Measurements from ENCODE around the gene NUDT5. TPM values are rescaled to one million over a fixed set of nuclear protein-coding genes. Genes with fewer than 3 reads are reported as not detected.
"Not testable (repeated sequence)": the region's sequence is repeated elsewhere in the genome, so short reads cannot be mapped to it uniquely, and the experiment has no call there.

Gene NUDT5
- total RNA-seq, 2 donors from 2014 or later, result 79.3 to 94.7 TPM

- Mint-ChIP-seq H3K27ac (peak overlapping the region; percentile 56), H3K4me1 (ENCODE audit: low read depth) (peaks cover 19% of the 10 kb centered on the region), H3K9me3 (no peaks in the 10 kb centered on the region), H3K27me3 (ENCODE audit: low read depth) (no peaks in the 10 kb centered on the region), H3K4me3 (no peak overlapping the region), H3K36me3 (ENCODE audit: insufficient read depth in 2 of 2) (peaks cover 4 to 16% of the 10 kb centered on the region in 2 donors)
- ATAC-seq (replicated peaks in 1 of 2) (no peak), DNase-seq (no peak)
Observed at GRCh38 chr10:12179606-12180170, 16.0 kb downstream of the NUDT5 start.

- H3K36me3 Mint-ChIP-seq (ENCODE audit: insufficient read depth in 2 of 2), result peaks cover 8 to 19% of the 10 kb centered on the region in 2 donors
- no peak overlapping the region for H3K27ac Mint-ChIP-seq
- peak in 1 of 2 donors; percentile 30 for ATAC-seq (replicated peaks in 1 of 2)
- H3K9me3 Mint-ChIP-seq, result no peaks in the 10 kb centered on the region
- no peak overlapping the region for H3K4me3 Mint-ChIP-seq
- no peaks in the 10 kb centered on the region for H3K27me3 Mint-ChIP-seq (ENCODE audit: low read depth)
- peaks cover 19% of the 10 kb centered on the region for H3K4me1 Mint-ChIP-seq (ENCODE audit: low read depth)
- DNase-seq, result peak; percentile 17 to 30
Observed at GRCh38 chr10:12177642-12178041, 18.0 kb downstream of the NUDT5 start.

- DNase-seq; H3K27me3 Mint-ChIP-seq (ENCODE audit: low read depth); H3K4me3 Mint-ChIP-seq; H3K9me3 Mint-ChIP-seq; H3K4me1 Mint-ChIP-seq (ENCODE audit: low read depth); ATAC-seq (replicated peaks in 1 of 2): not testable (repeated sequence)
- peak overlapping the region; percentile 43 for H3K27ac Mint-ChIP-seq
- H3K36me3 Mint-ChIP-seq (ENCODE audit: insufficient read depth in 2 of 2), result peaks cover 15 to 28% of the 10 kb centered on the region in 2 donors
Observed at GRCh38 chr10:12171512-12171911, 24.2 kb downstream of the NUDT5 start.

GRCh38 chr10:12165999-12166775 is 29.5 kb downstream of the NUDT5 start:
- Mint-ChIP-seq H3K36me3 (ENCODE audit: insufficient read depth in 2 of 2) (peaks cover 11 to 36% of the 10 kb centered on the region in 2 donors), H3K9me3 (no peaks in the 10 kb centered on the region), H3K4me3 (no peak overlapping the region), H3K4me1 (ENCODE audit: low read depth) (no peaks in the 10 kb centered on the region), H3K27me3 (ENCODE audit: low read depth) (no peaks in the 10 kb centered on the region), H3K27ac (peak overlapping the region; percentile 65)
- no peak for DNase-seq
- ATAC-seq (replicated peaks in 1 of 2), result no peak

GRCh38 chr10:12165036-12165435 is 30.7 kb downstream of the NUDT5 start:
- Mint-ChIP-seq H3K4me3 (no peak overlapping the region), H3K27me3 (ENCODE audit: low read depth) (no peaks in the 10 kb centered on the region), H3K36me3 (ENCODE audit: insufficient read depth in 2 of 2) (peaks cover 6 to 32% of the 10 kb centered on the region in 2 donors), H3K4me1 (ENCODE audit: low read depth) (no peaks in the 10 kb centered on the region), H3K9me3 (no peaks in the 10 kb centered on the region), H3K27ac (peak overlapping the region; percentile 65)
- ATAC-seq (replicated peaks in 1 of 2), result no peak
- no peak for DNase-seq

- Mint-ChIP-seq H3K4me1 (ENCODE audit: low read depth) (no peaks in the 10 kb centered on the region), H3K36me3 (ENCODE audit: insufficient read depth in 2 of 2) (peaks cover 3 to 26% of the 10 kb centered on the region in 2 donors), H3K9me3 (no peaks in the 10 kb centered on the region), H3K4me3 (no peak overlapping the region), H3K27me3 (ENCODE audit: low read depth) (no peaks in the 10 kb centered on the region), H3K27ac (peak overlapping the region; percentile 17)
- no peak for DNase-seq
- no peak for ATAC-seq (replicated peaks in 1 of 2)
Observed at GRCh38 chr10:12164085-12164484, 31.6 kb downstream of the NUDT5 start.

- Mint-ChIP-seq H3K9me3 (no peaks in the 10 kb centered on the region), H3K27me3 (ENCODE audit: low read depth) (no peaks in the 10 kb centered on the region), H3K4me1 (ENCODE audit: low read depth) (no peaks in the 10 kb centered on the region), H3K27ac (peak overlapping the region; percentile 34), H3K4me3 (no peak overlapping the region), H3K36me3 (ENCODE audit: insufficient read depth in 2 of 2) (peaks cover 3 to 25% of the 10 kb centered on the region in 2 donors)
- no peak for ATAC-seq (replicated peaks in 1 of 2)
- no peak for DNase-seq
Observed at GRCh38 chr10:12162927-12163326, 32.8 kb downstream of the NUDT5 start.

- no peak for DNase-seq
- Mint-ChIP-seq H3K36me3 (ENCODE audit: insufficient read depth in 2 of 2) (peaks cover 6 to 27% of the 10 kb centered on the region in 2 donors), H3K27me3 (ENCODE audit: low read depth) (no peaks in the 10 kb centered on the region), H3K27ac (peak overlapping the region; percentile 24), H3K4me3 (no peak overlapping the region), H3K9me3 (no peaks in the 10 kb centered on the region), H3K4me1 (ENCODE audit: low read depth) (no peaks in the 10 kb centered on the region)
- ATAC-seq (replicated peaks in 1 of 2), result peak in 1 of 2 donors; percentile 62
Observed at GRCh38 chr10:12160664-12161063, 35.0 kb downstream of the NUDT5 start.

- H3K27me3 Mint-ChIP-seq (ENCODE audit: low read depth), result no peaks in the 10 kb centered on the region
- no peaks in the 10 kb centered on the region for H3K9me3 Mint-ChIP-seq
- H3K4me1 Mint-ChIP-seq (ENCODE audit: low read depth), result no peaks in the 10 kb centered on the region
- ATAC-seq (replicated peaks in 1 of 2) (no peak), DNase-seq (no peak)
- no peak overlapping the region for H3K27ac Mint-ChIP-seq
- no peak overlapping the region for H3K4me3 Mint-ChIP-seq
- H3K36me3 Mint-ChIP-seq (ENCODE audit: insufficient read depth in 2 of 2), result peaks cover 4 to 12% of the 10 kb centered on the region in 2 donors
Observed at GRCh38 chr10:12158111-12158510, 37.6 kb downstream of the NUDT5 start.

- ATAC-seq (replicated peaks in 1 of 2) (no peak), DNase-seq (no peak)
- no peaks in the 10 kb centered on the region for H3K27me3 Mint-ChIP-seq (ENCODE audit: low read depth)
- H3K27ac Mint-ChIP-seq, result peak overlapping the region; percentile 9
- no peaks in the 10 kb centered on the region for H3K4me1 Mint-ChIP-seq (ENCODE audit: low read depth)
- H3K9me3 Mint-ChIP-seq, result no peaks in the 10 kb centered on the region
- no peak overlapping the region for H3K4me3 Mint-ChIP-seq
- H3K36me3 Mint-ChIP-seq (ENCODE audit: insufficient read depth in 2 of 2), result peaks cover 4 to 7% of the 10 kb centered on the region in 2 donors
Observed at GRCh38 chr10:12156367-12157123, 39.1 kb downstream of the NUDT5 start.

GRCh38 chr10:12154516-12154915 is 41.2 kb downstream of the NUDT5 start:
- no peak overlapping the region for H3K4me3 Mint-ChIP-seq
- H3K27ac Mint-ChIP-seq, result no peak overlapping the region
- no peak for DNase-seq
- H3K9me3 Mint-ChIP-seq, result no peaks in the 10 kb centered on the region
- ATAC-seq (replicated peaks in 1 of 2), result no peak
- H3K36me3 Mint-ChIP-seq (ENCODE audit: insufficient read depth in 2 of 2), result peaks cover 4% of the 10 kb centered on the region in 2 donors
- H3K4me1 Mint-ChIP-seq (ENCODE audit: low read depth), result no peaks in the 10 kb centered on the region
- H3K27me3 Mint-ChIP-seq (ENCODE audit: low read depth), result no peaks in the 10 kb centered on the region

GRCh38 chr10:12150163-12150562 is 45.5 kb downstream of the NUDT5 start:
- Mint-ChIP-seq H3K27ac (no peak overlapping the region), H3K4me1 (ENCODE audit: low read depth) (no peaks in the 10 kb centered on the region), H3K27me3 (ENCODE audit: low read depth) (no peaks in the 10 kb centered on the region), H3K4me3 (no peak overlapping the region), H3K36me3 (ENCODE audit: insufficient read depth in 2 of 2) (peaks cover 0 to 12% of the 10 kb centered on the region in 2 donors), H3K9me3 (no peaks in the 10 kb centered on the region)
- no peak for ATAC-seq (replicated peaks in 1 of 2)
- no peak for DNase-seq

GRCh38 chr10:12144538-12144937 is 51.2 kb downstream of the NUDT5 start:
- Mint-ChIP-seq H3K27me3 (ENCODE audit: low read depth) (no peaks in the 10 kb centered on the region), H3K4me1 (ENCODE audit: low read depth) (no peaks in the 10 kb centered on the region), H3K9me3 (no peaks in the 10 kb centered on the region), H3K36me3 (ENCODE audit: insufficient read depth in 2 of 2) (peaks cover 3 to 23% of the 10 kb centered on the region in 2 donors), H3K4me3 (no peak overlapping the region), H3K27ac (no peak overlapping the region)
- DNase-seq (no peak), ATAC-seq (replicated peaks in 1 of 2) (no peak)

All from activated T-cell treated with anti-CD3 and anti-CD28 coated beads, Interleukin-2, amount 50 U/mL, for 72 hours (primary cell).